GM18867 (cell line): ENCODE results near the gene MYO1G.

ENCODE experiments used
- ATAC-seq: cut with Tn5 transposase; IDR thresholded peaks from one replicate; pipeline ENCODE4 v1.9.1; 2021; ENCODE audit warnings: mild to moderate bottlenecking, moderate library complexity; ENCODE audit not compliant: unreplicated experiment

The MYO1G gene

GRCh38 chr7:44967571-44968446, 11.0 kb downstream of the MYO1G start:
- no peak for ATAC-seq

DNA sequence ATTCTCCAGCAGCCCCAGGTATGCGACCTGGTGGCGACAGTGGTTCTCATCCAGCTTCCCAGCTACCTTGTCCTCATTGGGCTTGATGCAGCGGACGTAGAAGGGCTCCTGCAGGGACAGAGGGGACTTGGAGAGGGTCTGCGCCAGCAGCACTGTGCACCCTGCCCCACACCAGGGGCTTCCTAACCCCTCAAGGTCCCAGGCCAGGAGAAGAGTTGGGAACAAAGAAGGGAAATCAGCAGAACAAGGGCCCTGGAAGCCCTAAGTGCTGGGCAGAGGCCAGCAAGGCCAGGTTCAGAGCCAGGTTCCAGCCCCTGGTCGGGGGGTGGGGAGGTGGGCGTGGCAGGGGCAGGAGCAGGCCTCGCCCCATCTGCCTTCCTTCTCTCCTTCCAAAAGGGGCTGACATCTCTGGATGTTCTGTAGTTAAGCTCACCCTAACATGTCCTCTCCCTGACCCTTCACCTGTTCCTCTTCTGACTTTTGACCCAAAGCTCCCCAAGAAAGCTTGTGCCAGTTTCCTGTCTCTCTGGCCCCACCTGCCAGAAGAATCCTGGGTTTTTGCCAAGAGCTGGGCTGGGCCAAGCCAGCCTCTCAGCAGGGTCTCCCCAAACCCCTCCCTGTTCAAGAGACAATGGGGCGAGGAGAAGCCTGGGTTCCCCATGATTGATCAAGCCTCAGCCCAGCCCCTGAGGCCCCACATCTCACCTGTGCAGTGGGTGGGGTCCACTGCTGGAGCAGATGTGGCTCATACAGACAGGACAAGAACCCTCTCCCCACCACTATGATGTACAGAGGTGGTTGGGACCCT, 11.9 kb downstream of the MYO1G start:
- no peak for ATAC-seq

GRCh38 chr7:44965937-44966730, 12.7 kb downstream of the MYO1G start:
- no peak for ATAC-seq

GRCh38 chr7:44965441-44965903, 13.3 kb downstream of the MYO1G start:
- ATAC-seq: no peak

GRCh38 chr7:44964831-44965440, 13.9 kb downstream of the MYO1G start:
- no peak for ATAC-seq

DNA sequence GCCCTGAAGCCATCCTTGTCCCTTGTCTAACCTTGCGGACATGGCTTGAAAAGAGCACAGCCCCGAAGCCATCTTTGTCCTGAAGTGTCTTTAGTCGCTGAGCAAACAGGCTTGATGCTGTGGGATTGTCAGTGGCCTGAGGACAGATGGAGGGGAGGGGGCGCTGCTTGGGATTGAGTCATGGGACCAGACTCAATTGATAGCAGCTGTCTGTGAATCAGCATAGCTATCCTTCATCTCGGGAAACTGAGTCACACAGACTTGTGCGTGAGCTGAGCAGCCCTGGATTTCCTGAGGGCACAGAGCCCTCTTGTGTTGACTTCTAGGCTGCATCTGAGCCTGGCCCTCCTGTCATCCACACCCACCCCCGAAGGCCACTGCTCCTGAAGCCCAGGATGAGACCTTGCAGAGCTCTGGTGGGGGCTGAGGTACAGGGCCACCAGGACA, 14.4 kb downstream of the MYO1G start:
- ATAC-seq: no peak

DNA sequence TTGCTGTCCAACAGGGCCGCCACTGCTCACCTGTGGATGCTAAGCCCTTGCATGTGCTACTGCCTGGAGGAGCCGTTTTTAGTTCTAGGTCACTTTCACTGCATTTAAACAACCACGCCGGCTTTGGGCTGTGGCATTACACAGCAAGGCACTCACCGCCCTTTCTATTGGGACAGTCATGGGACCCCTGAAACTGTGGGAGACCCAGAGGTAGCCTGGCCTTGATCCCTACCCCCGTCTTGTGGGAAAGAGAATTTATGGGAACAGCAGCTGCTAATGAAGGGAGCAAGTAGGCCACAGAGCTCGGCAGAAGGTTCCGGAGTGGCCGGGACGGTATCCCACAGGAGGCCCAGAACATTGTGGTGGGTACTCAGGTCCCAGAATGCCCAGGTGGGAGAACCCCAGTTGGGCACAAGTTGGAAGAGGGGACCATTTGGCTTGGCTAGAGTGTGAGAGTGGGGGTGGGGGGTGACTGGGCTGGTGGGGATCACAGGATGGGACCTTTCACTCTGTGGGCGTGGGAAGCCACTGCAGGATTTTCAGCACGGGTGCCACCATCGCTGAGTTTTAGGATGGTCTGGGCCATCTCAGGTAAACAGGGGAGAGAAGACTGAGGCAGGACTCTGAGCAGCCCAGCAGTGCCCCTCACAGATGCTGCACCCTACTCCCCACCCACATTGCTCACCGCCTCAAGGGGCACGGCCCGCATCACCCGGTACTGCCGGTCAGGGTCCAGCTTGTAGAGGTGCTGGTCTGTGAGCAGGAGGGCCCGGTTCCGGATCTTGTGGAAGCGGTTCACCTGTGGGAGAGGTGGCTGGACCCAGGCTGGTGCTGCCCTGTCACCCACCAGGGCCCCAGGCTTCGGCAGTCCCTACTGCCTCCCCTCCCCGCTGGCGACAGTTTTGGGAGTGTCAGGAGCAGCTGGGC, 15.2 kb downstream of the MYO1G start:
- no peak for ATAC-seq

GRCh38 chr7:44962483-44963251, 16.1 kb downstream of the MYO1G start:
- no peak for ATAC-seq

GRCh38 chr7:44961844-44962482, 16.9 kb downstream of the MYO1G start:
- ATAC-seq: no peak

- ATAC-seq: no peak
Observed at GRCh38 chr7:44960011-44960580, 18.7 kb downstream of the MYO1G start.

- peak; percentile 39 for ATAC-seq
Observed at GRCh38 chr7:44959433-44959951, 19.3 kb downstream of the MYO1G start.

DNA sequence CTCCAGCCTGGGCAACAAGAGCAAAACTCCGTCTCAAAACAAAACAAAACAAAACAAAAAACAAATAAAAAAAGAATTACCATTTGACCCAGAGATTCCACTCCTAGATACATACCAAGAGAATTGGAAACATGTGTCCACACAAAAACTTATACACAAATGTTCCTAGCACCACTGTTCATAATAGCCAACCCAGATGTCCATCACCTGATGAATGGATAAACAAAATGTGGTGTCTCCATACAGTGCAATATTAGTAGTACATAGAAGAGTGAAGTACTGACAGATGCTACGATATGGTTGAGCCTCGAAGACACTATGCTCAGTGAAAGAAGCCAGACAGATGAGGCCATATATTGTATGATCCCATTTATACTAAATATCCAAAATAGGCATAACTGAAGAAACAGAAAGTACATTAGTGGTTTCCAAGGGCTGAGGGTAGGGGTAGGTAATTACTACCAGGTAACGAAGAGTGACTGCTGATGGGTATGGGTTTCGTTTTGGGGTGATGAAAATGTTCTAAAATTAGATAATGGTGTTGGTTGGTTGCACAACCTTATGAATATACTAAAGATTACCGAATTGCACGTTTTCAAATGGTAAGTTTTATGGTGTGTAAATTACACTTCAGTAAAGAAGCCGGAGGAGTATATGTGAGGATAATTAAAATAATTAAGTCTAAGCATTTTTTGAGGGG, 20.0 kb downstream of the MYO1G start:
- no peak for ATAC-seq

GRCh38 chr7:44956157-44956766, 22.6 kb downstream of the MYO1G start:
- no peak for ATAC-seq

- no peak for ATAC-seq
Observed at GRCh38 chr7:44955733-44956132, 23.1 kb downstream of the MYO1G start.

DNA sequence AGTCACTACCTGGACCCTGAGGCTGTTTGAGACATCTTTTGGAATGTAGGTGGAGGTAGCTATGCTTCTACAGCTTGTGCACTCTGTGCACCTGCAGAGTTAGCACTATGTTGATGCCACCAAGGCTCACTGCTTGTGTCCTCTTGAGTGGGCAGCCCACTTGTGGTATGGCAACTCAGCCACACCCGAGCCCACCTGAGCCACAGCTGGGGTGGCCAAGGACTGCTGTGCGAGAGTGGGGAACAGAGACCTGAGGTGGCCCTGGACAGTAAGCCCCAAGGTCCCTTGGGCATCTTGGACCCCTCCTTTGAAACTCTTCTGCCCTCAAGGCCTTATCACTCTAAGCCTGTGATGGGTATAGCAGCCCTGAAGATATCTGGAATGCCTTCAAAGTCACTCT, 25.7 kb downstream of the MYO1G start:
- ATAC-seq: no peak

GRCh38 chr7:44949303-44949702, 29.5 kb downstream of the MYO1G start:
- ATAC-seq: no peak

DNA sequence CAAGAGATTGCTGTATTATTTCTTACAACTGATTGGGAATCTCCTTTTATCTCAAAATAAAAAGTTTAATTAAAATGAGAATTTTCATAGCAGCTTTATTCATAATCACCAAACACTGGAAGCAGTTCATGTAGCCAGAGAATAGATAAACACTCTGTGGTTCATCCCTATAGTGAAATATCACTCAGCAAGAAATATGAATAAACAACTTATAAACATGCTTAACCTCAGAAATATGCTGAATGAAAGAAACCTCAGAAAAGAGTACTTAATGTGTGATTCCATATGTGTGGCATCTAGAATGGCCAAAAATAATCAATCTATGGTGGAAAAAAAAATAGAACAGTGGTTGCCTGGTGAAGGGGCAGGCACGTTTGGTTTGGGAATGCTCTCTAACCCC, 33.3 kb downstream of the MYO1G start:
- no peak for ATAC-seq
